ENCODE data around the gene OR52J3. TPM values are rescaled to one million over a fixed set of nuclear protein-coding genes. Genes with fewer than 3 reads are reported as not detected.

OR52J3 gene
- total RNA-seq, 1 experiment from 2014 or later: not detected

GRCh38 chr11:5065027-5065426 is 18.7 kb downstream of the OR52J3 start:
- no peaks in the 10 kb centered on the region for H3K27me3 ChIP-seq (ENCODE audit: control insufficient read depth, insufficient read depth, low read length)
- DNase-seq: no peak
- H3K4me3 ChIP-seq (ENCODE audit: insufficient read depth, low read depth, low read length): no peak overlapping the region
- H3K36me3 ChIP-seq (replicated peaks; ENCODE audit: control insufficient read depth, insufficient read depth, low read length): no peaks in the 10 kb centered on the region

GRCh38 chr11:5069272-5069671 is 22.9 kb downstream of the OR52J3 start, which contains the start of gene OR52E1:
Gene OR52E1 (plus strand): TSS chr11:5069572.
- H3K27me3 ChIP-seq (ENCODE audit: control insufficient read depth, insufficient read depth, low read length): no peaks in the 10 kb centered on the region
- no peak for DNase-seq

GRCh38 chr11:5071799-5072198 is 25.5 kb downstream of the OR52J3 start:
- no peaks in the 10 kb centered on the region for H3K36me3 ChIP-seq (replicated peaks; ENCODE audit: control insufficient read depth, insufficient read depth, low read length)
- H3K4me3 ChIP-seq (ENCODE audit: insufficient read depth, low read depth, low read length): no peak overlapping the region
- H3K27me3 ChIP-seq (ENCODE audit: control insufficient read depth, insufficient read depth, low read length): no peaks in the 10 kb centered on the region
- no peak for DNase-seq

More at GRCh38 chr11:5069272-5069671, 22.9 kb downstream of the OR52J3 start, which contains the start of gene OR52E1:
- Histone ChIP-seq H3K36me3 (replicated peaks; ENCODE audit: control insufficient read depth, insufficient read depth, low read length) (no peaks in the 10 kb centered on the region), H3K4me3 (ENCODE audit: insufficient read depth, low read depth, low read length) (no peak within 1 kb of the TSS)

- H3K4me3 ChIP-seq (ENCODE audit: insufficient read depth, low read depth, low read length): no peak overlapping the region
Measured at GRCh38 chr11:5081405-5081804, 35.1 kb downstream of the OR52J3 start.

GRCh38 chr11:5083602-5084001 is 37.3 kb downstream of the OR52J3 start:
- no peaks in the 10 kb centered on the region for H3K27me3 ChIP-seq (ENCODE audit: control insufficient read depth, insufficient read depth, low read length)
- DNase-seq: no peak
- H3K36me3 ChIP-seq (replicated peaks; ENCODE audit: control insufficient read depth, insufficient read depth, low read length): no peaks in the 10 kb centered on the region
- H3K4me3 ChIP-seq (ENCODE audit: insufficient read depth, low read depth, low read length): no peak overlapping the region

More at GRCh38 chr11:5081405-5081804, 35.1 kb downstream of the OR52J3 start:
- DNase-seq: no peak
- Histone ChIP-seq H3K36me3 (replicated peaks; ENCODE audit: control insufficient read depth, insufficient read depth, low read length) (no peaks in the 10 kb centered on the region), H3K27me3 (ENCODE audit: control insufficient read depth, insufficient read depth, low read length) (no peaks in the 10 kb centered on the region)

GRCh38 chr11:5088556-5088955 is 42.2 kb downstream of the OR52J3 start:
- Histone ChIP-seq H3K27me3 (ENCODE audit: control insufficient read depth, insufficient read depth, low read length) (no peaks in the 10 kb centered on the region), H3K36me3 (replicated peaks; ENCODE audit: control insufficient read depth, insufficient read depth, low read length) (no peaks in the 10 kb centered on the region), H3K4me3 (ENCODE audit: insufficient read depth, low read depth, low read length) (no peak overlapping the region)
- DNase-seq: no peak

GRCh38 chr11:5090668-5091067 is 44.3 kb downstream of the OR52J3 start:
- H3K36me3 ChIP-seq (replicated peaks; ENCODE audit: control insufficient read depth, insufficient read depth, low read length): no peaks in the 10 kb centered on the region
- H3K27me3 ChIP-seq (ENCODE audit: control insufficient read depth, insufficient read depth, low read length): no peaks in the 10 kb centered on the region
- no peak for DNase-seq
- H3K4me3 ChIP-seq (ENCODE audit: insufficient read depth, low read depth, low read length): no peak overlapping the region

- no peak for DNase-seq
- Histone ChIP-seq H3K4me3 (ENCODE audit: insufficient read depth, low read depth, low read length) (no peak overlapping the region), H3K36me3 (replicated peaks; ENCODE audit: control insufficient read depth, insufficient read depth, low read length) (no peaks in the 10 kb centered on the region)
Measured at GRCh38 chr11:5092821-5093585, 46.7 kb downstream of the OR52J3 start.

GRCh38 chr11:5096011-5096410 is 49.7 kb downstream of the OR52J3 start:
- DNase-seq: no peak
- no peaks in the 10 kb centered on the region for H3K36me3 ChIP-seq (replicated peaks; ENCODE audit: control insufficient read depth, insufficient read depth, low read length)
- H3K4me3 ChIP-seq (ENCODE audit: insufficient read depth, low read depth, low read length): no peak overlapping the region
- H3K27me3 ChIP-seq (ENCODE audit: control insufficient read depth, insufficient read depth, low read length): no peaks in the 10 kb centered on the region

More at GRCh38 chr11:5092821-5093585, 46.7 kb downstream of the OR52J3 start:
- no peaks in the 10 kb centered on the region for H3K27me3 ChIP-seq (ENCODE audit: control insufficient read depth, insufficient read depth, low read length)

Other genes starting within 250 kb of the OR52J3 start
- not detected in 2 replicates for gene OR52R1, start 242.1 kb upstream of the OR52J3 start, total RNA-seq (2014; rRNA removed; shearing (Covaris generic))
- gene OR51F2, start 225.2 kb upstream of the OR52J3 start, total RNA-seq (2014; rRNA removed; shearing (Covaris generic)): not detected in 2 replicates
- not detected in 2 replicates for gene OR51S1, start 197.3 kb upstream of the OR52J3 start, total RNA-seq (2014; rRNA removed; shearing (Covaris generic))
- not detected in 2 replicates for gene OR51T1, start 164.6 kb upstream of the OR52J3 start, total RNA-seq (2014; rRNA removed; shearing (Covaris generic))
- gene OR51A7, start 142.7 kb upstream of the OR52J3 start, total RNA-seq (2014; rRNA removed; shearing (Covaris generic)): not detected in 2 replicates
- gene OR51G2, start 127.2 kb upstream of the OR52J3 start, total RNA-seq (2014; rRNA removed; shearing (Covaris generic)): not detected in 2 replicates
- not detected in 2 replicates for gene OR51G1, start 122.2 kb upstream of the OR52J3 start, total RNA-seq (2014; rRNA removed; shearing (Covaris generic))
- not detected in 2 replicates for gene OR51A4, start 98.9 kb upstream of the OR52J3 start, total RNA-seq (2014; rRNA removed; shearing (Covaris generic))
- gene OR51A2, start 90.8 kb upstream of the OR52J3 start, total RNA-seq (2014; rRNA removed; shearing (Covaris generic)): not detected in 2 replicates
- not detected in 2 replicates for gene OR51L1, start 51.7 kb upstream of the OR52J3 start, total RNA-seq (2014; rRNA removed; shearing (Covaris generic))
- gene OR52E2, start 13.1 kb downstream of the OR52J3 start, total RNA-seq (2014; rRNA removed; shearing (Covaris generic)): not detected in 2 replicates
- gene OR52E1, start 23.0 kb downstream of the OR52J3 start, total RNA-seq (2014; rRNA removed; shearing (Covaris generic)): not detected in 2 replicates
- 0.11 and 0.21 TPM in 2 replicates for gene OR52A5, start 91.8 kb downstream of the OR52J3 start, total RNA-seq (2014; rRNA removed; shearing (Covaris generic))
- gene OR52A1, start 108.2 kb downstream of the OR52J3 start, total RNA-seq (2014; rRNA removed; shearing (Covaris generic)): 3.0 and 8.2 TPM in 2 replicates
- gene OR51V1, start 154.2 kb downstream of the OR52J3 start, total RNA-seq (2014; rRNA removed; shearing (Covaris generic)): not detected in 2 replicates
- not detected in 2 replicates for gene HBB, start 180.5 kb downstream of the OR52J3 start, total RNA-seq (2014; rRNA removed; shearing (Covaris generic))
- gene HBD, start 188.0 kb downstream of the OR52J3 start, total RNA-seq (2014; rRNA removed; shearing (Covaris generic)): not detected in 2 replicates
- not detected in 2 replicates for gene HBG1, start 203.3 kb downstream of the OR52J3 start, total RNA-seq (2014; rRNA removed; shearing (Covaris generic))
- gene HBG2, start 208.3 kb downstream of the OR52J3 start, total RNA-seq (2014; rRNA removed; shearing (Covaris generic)): not detected in 2 replicates
- gene HBE1, start 223.4 kb downstream of the OR52J3 start, total RNA-seq (2014; rRNA removed; shearing (Covaris generic)): 1.5 and 3.4 TPM in 2 replicates

All from H7 (cell line).